Measurements from ENCODE around the gene SH2D1B.
"Not testable (repeated sequence)": the region's sequence is repeated elsewhere in the genome, so short reads cannot be mapped to it uniquely, and the experiment has no call there.

SH2D1B gene

GRCh38 chr1:162412002-162412401 is at the start of gene SH2D1B:
SH2D1B (minus strand) TSS chr1:162412136; CDS start chr1:162412016, 120 bp downstream.
- H3K4me3 ChIP-seq, result no peak within 1 kb of the TSS

GRCh38 chr1:162458236-162458635 is 46.3 kb upstream of the SH2D1B start:
- Histone ChIP-seq H3K27ac (no peak overlapping the region), H3K4me3 (no peak overlapping the region)

More at GRCh38 chr1:162412002-162412401, at the start of gene SH2D1B:
- no peak within 1 kb of the TSS for H3K27ac ChIP-seq

GRCh38 chr1:162456323-162456722 is 44.4 kb upstream of the SH2D1B start:
- H3K4me3 ChIP-seq, result no peak overlapping the region
- no peak overlapping the region for H3K27ac ChIP-seq

GRCh38 chr1:162454361-162454760 is 42.4 kb upstream of the SH2D1B start:
- H3K27ac ChIP-seq, H3K4me3 ChIP-seq: not testable (repeated sequence)

GRCh38 chr1:162446946-162447345 is 35.0 kb upstream of the SH2D1B start:
- H3K27ac ChIP-seq, result no peak overlapping the region

GRCh38 chr1:162444903-162445302 is 33.0 kb upstream of the SH2D1B start:
- Histone ChIP-seq H3K4me3 (no peak overlapping the region), H3K27ac (no peak overlapping the region)

More at GRCh38 chr1:162446946-162447345, 35.0 kb upstream of the SH2D1B start:
- no peak overlapping the region for H3K4me3 ChIP-seq

GRCh38 chr1:162432977-162433713 is 21.2 kb upstream of the SH2D1B start:
- H3K27ac ChIP-seq, H3K4me3 ChIP-seq: not testable (repeated sequence)

- H3K27ac ChIP-seq, result no peak overlapping the region
- H3K4me3 ChIP-seq, result no peak overlapping the region
These were observed 18.6 kb upstream of the SH2D1B start for GRCh38 chr1:162430583-162430982.

- no peak overlapping the region for H3K27ac ChIP-seq
- no peak overlapping the region for H3K4me3 ChIP-seq
These were observed 10.9 kb upstream of the SH2D1B start for GRCh38 chr1:162422662-162423375.

- Histone ChIP-seq H3K27ac (no peak overlapping the region), H3K4me3 (no peak overlapping the region)
These were observed 9.6 kb upstream of the SH2D1B start for GRCh38 chr1:162421258-162422164.

- H3K27ac ChIP-seq, result no peak overlapping the region
- H3K4me3 ChIP-seq, result no peak overlapping the region
These were observed 8.2 kb upstream of the SH2D1B start for GRCh38 chr1:162420120-162420519.

GRCh38 chr1:162419450-162419931 is 7.6 kb upstream of the SH2D1B start:
- not testable (repeated sequence) for H3K4me3 ChIP-seq, H3K27ac ChIP-seq

- H3K27ac ChIP-seq, H3K4me3 ChIP-seq: not testable (repeated sequence)
These were observed 6.6 kb upstream of the SH2D1B start for GRCh38 chr1:162418584-162418983.

GRCh38 chr1:162417650-162418049 is 5.7 kb upstream of the SH2D1B start:
- Histone ChIP-seq H3K4me3 (no peak overlapping the region), H3K27ac (no peak overlapping the region)

- Histone ChIP-seq H3K4me3 (no peak overlapping the region), H3K27ac (no peak overlapping the region)
These were observed 5.0 kb upstream of the SH2D1B start for GRCh38 chr1:162416909-162417308.

- no peak overlapping the region for H3K27ac ChIP-seq
- H3K4me3 ChIP-seq, result no peak overlapping the region
These were observed 4.3 kb upstream of the SH2D1B start for GRCh38 chr1:162416215-162416614.

GRCh38 chr1:162407539-162407938 is 4.4 kb downstream of the SH2D1B start:
- H3K4me3 ChIP-seq, result no peak overlapping the region

GRCh38 chr1:162406811-162407210 is 5.1 kb downstream of the SH2D1B start:
- H3K4me3 ChIP-seq, result no peak overlapping the region
- no peak overlapping the region for H3K27ac ChIP-seq

More at GRCh38 chr1:162407539-162407938, 4.4 kb downstream of the SH2D1B start:
- H3K27ac ChIP-seq, result no peak overlapping the region

- Histone ChIP-seq H3K27ac (no peak overlapping the region), H3K4me3 (no peak overlapping the region)
These were observed 6.1 kb downstream of the SH2D1B start for GRCh38 chr1:162405800-162406199.

- Histone ChIP-seq H3K4me3 (no peak overlapping the region), H3K27ac (no peak overlapping the region)
These were observed 7.3 kb downstream of the SH2D1B start for GRCh38 chr1:162404550-162405160.
